ENCODE data around the gene INTS13. TPM values are rescaled to one million over a fixed set of nuclear protein-coding genes. Genes with fewer than 3 reads are reported as not detected.

The INTS13 gene
- total and polyA plus RNA-seq, 2 donors (not counting 3 experiments of a cell fraction or from before 2014, with no cell fraction given), result 8.7 to 35.9 TPM

- dilution Hi-C loops (cut with MboI; ENCODE audit: extremely low pct_ligation_motif_present, low sequenced_read_pairs) (no loop called here), intact Hi-C loops (cut with micrococcal nuclease) (no loop called here)
- no peak overlapping the region for H3K9ac ChIP-seq (replicated peaks; ENCODE audit: extremely low read depth, insufficient read depth, low read length)
- no peak overlapping the region for H3K4me2 ChIP-seq (ENCODE audit: insufficient read depth, low read length)
- H2AFZ ChIP-seq (ENCODE audit: low read depth, low read length), result no peak overlapping the region
- POLR2A ChIA-PET, result no interaction called here
- H3K4me1 ChIP-seq (ENCODE audit: control insufficient read depth, extremely low read depth, insufficient read depth, low read length), result no peaks in the 10 kb centered on the region
- no TSS peak for BruUV-seq (replicated peaks)
- H3K36me3 ChIP-seq (ENCODE audit: control insufficient read depth in 2 of 2, extremely low read depth in 1 of 2, insufficient read depth in 2 of 2, low read length in 2 of 2), result peaks cover 7% of the 10 kb centered on the region in 2 experiments
- no peaks in the 10 kb centered on the region for H3K9me3 ChIP-seq (replicated peaks; ENCODE audit: control insufficient read depth, insufficient read depth, low read length)
- TF ChIP-seq GATA2 (IDR thresholded peaks at IDR 0.05; ENCODE audit: insufficient read depth, insufficient read length, low read depth, low read length) (no peak), JUN (IDR thresholded peaks at IDR 0.05; ENCODE audit: borderline replicate concordance, insufficient read depth, insufficient read length, low read depth) (no peak), MYC (IDR thresholded peaks at IDR 0.05; ENCODE audit: low read depth, low read length) (no peak), CTCF (IDR thresholded peaks at IDR 0.05; ENCODE audit: extremely low read depth in 1 of 2, insufficient read depth in 1 of 2, low read depth in 1 of 2, low read length in 2 of 2) (no peak), EZH2 (IDR thresholded peaks at IDR 0.05; ENCODE audit: borderline replicate concordance, low read depth, low read length, severe bottlenecking) (no peak), MAX (IDR thresholded peaks at IDR 0.05; ENCODE audit: insufficient read depth, insufficient read length) (no peak), FOS (IDR thresholded peaks at IDR 0.05; ENCODE audit: borderline replicate concordance, insufficient read depth, low read length) (no peak), POLR2AphosphoS5 (IDR thresholded peaks at IDR 0.05; ENCODE audit: insufficient read depth, low read depth, low read length) (no peak), POLR2A (IDR thresholded peaks at IDR 0.05; ENCODE audit: low read depth, low read length) (no peak)
- H3K27ac ChIP-seq (ENCODE audit: insufficient read depth, low read depth, low read length), result no peak overlapping the region
- H3K27me3 ChIP-seq (ENCODE audit: control insufficient read depth in 2 of 2, insufficient read depth in 2 of 2, low read length in 2 of 2), result no peaks in the 10 kb centered on the region
- peaks cover 3% of the 10 kb centered on the region for H4K20me1 ChIP-seq (replicated peaks; ENCODE audit: control insufficient read depth, extremely low read depth, insufficient read depth, low read length)
- FAIRE-seq, result no peak
- H3K79me2 ChIP-seq (ENCODE audit: control insufficient read depth, insufficient read depth, low read length), result no peaks in the 10 kb centered on the region
- no peak for DNase-seq (ENCODE audit: low read depth, low spot score)
- CTCF ChIA-PET, result interaction anchor here (1.8 kb wide), 1 partner anchor 52 kb away, joined by 11 read pairs; no protein-coding TSS in a partner anchor
- no peaks in the 10 kb centered on the region for H3K9me1 ChIP-seq (replicated peaks; ENCODE audit: control insufficient read depth, extremely low read depth, insufficient read depth, low read length)
- H3K4me3 ChIP-seq (replicated peaks in 1 of 3; ENCODE audit: insufficient read depth in 1 of 3, low read depth in 1 of 3, low read length in 3 of 3), result no peak overlapping the region
Observed at GRCh38 chr12:26963413-26963812, 25.6 kb upstream of the INTS13 start.

Data from endothelial cell of umbilical vein (primary cell).